Thoracic aorta (tissue), 2 donors: ENCODE measurements around the gene BORCS8. TPM values are rescaled to one million over a fixed set of nuclear protein-coding genes. Genes with fewer than 3 reads are reported as not detected.

Source experiments
- ATAC-seq: fragments of 150-250 bp; one replicate; pipeline ENCODE4 v1.8.0; 2017; ENCODE audit warnings: low read depth; ENCODE audit not compliant: insufficient number of reproducible peaks, low FRiP score
- DNase-seq: peaks from one replicate; pipeline ENCODE4 v3.0.0-alpha.2; 2020; ENCODE audit warnings: low spot score
- H3K27ac ChIP-seq, 2 donors: fragments of 200-600 bp; sonication (generic); 1 replicate in 1 of 2; 2 replicates in 1 of 2; pipeline ENCODE4 v1.5.1; 2016; ENCODE audit warnings: mild to moderate bottlenecking in 2 of 2, moderate library complexity in 2 of 2
- H3K27me3 ChIP-seq: fragments of 200-600 bp; sonication (generic); replicated peaks from 2 replicates; pipeline ENCODE4 v1.6.0; 2016; ENCODE audit warnings: mild to moderate bottlenecking; ENCODE audit not compliant: insufficient read depth
- H3K36me3 ChIP-seq: fragments of 200-600 bp; sonication (generic); one replicate; pipeline ENCODE4 v1.5.1; 2016
- H3K4me1 ChIP-seq, 2 donors: fragments of 200-600 bp; sonication (generic); 1 replicate in 1 of 2; 2 replicates in 1 of 2; pipeline versions ENCODE4 v1.5.1 to v1.6.0; 2016; ENCODE audit warnings: low read depth in 2 of 2, mild to moderate bottlenecking in 1 of 2; ENCODE audit not compliant: control insufficient read depth in 1 of 2
- H3K4me3 ChIP-seq: fragments of 200-600 bp; sonication (generic); 2 replicates; pipeline ENCODE4 v1.5.1; 2016; ENCODE audit warnings: mild to moderate bottlenecking
- H3K9me3 ChIP-seq: fragments of 200-600 bp; sonication (generic); 2 replicates; pipeline ENCODE4 v1.5.1; 2016
- total RNA-seq, 2 donors: library from RNA; depleted of rRNA; stranded (reverse); fragments of >200 nt; gene quantifications; one replicate each; pipeline versions ENCODE4 v1.1.0 to v1.2.3, GENCODE V29; 2016
- TF ChIP-seq, protein P1 (sequence below): fragments of 200-600 bp; sonication (generic); IDR thresholded peaks from one replicate; pipeline ENCODE4 v1.5.1; 2019; ENCODE audit warnings: antibody characterized with exemption

Gene BORCS8
- total RNA-seq, 2 donors from 2014 or later, result 15.2 to 15.4 TPM

DNA sequence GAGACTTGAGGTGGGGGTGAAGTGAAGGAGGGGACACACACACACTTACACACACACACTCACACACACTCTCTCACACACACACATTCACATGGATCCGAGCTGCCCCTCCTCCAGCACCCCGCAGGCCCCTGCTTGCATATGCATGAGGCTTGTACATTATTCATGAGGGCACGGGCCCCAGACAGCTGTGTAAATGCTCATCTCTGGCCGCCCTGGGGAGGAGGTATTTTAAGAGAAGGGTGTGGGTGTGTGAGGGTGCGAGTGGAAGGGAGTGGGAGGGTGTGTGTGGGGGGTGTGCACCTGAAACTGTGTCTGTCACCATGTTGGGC lies 22.2 kb upstream of the BORCS8 start:
- TF ChIP-seq, protein P1, sequence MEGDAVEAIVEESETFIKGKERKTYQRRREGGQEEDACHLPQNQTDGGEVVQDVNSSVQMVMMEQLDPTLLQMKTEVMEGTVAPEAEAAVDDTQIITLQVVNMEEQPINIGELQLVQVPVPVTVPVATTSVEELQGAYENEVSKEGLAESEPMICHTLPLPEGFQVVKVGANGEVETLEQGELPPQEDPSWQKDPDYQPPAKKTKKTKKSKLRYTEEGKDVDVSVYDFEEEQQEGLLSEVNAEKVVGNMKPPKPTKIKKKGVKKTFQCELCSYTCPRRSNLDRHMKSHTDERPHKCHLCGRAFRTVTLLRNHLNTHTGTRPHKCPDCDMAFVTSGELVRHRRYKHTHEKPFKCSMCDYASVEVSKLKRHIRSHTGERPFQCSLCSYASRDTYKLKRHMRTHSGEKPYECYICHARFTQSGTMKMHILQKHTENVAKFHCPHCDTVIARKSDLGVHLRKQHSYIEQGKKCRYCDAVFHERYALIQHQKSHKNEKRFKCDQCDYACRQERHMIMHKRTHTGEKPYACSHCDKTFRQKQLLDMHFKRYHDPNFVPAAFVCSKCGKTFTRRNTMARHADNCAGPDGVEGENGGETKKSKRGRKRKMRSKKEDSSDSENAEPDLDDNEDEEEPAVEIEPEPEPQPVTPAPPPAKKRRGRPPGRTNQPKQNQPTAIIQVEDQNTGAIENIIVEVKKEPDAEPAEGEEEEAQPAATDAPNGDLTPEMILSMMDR, result no peak
- H3K9me3 ChIP-seq, result no peaks in the 10 kb centered on the region
- no peaks in the 10 kb centered on the region for H3K4me1 ChIP-seq
- DNase-seq (no peak), ATAC-seq (no peak)
- H3K4me3 ChIP-seq, result no peak overlapping the region
- peaks cover 5% of the 10 kb centered on the region for H3K27me3 ChIP-seq
- H3K27ac ChIP-seq, result no peak overlapping the region
- H3K36me3 ChIP-seq, result no peaks in the 10 kb centered on the region

DNA sequence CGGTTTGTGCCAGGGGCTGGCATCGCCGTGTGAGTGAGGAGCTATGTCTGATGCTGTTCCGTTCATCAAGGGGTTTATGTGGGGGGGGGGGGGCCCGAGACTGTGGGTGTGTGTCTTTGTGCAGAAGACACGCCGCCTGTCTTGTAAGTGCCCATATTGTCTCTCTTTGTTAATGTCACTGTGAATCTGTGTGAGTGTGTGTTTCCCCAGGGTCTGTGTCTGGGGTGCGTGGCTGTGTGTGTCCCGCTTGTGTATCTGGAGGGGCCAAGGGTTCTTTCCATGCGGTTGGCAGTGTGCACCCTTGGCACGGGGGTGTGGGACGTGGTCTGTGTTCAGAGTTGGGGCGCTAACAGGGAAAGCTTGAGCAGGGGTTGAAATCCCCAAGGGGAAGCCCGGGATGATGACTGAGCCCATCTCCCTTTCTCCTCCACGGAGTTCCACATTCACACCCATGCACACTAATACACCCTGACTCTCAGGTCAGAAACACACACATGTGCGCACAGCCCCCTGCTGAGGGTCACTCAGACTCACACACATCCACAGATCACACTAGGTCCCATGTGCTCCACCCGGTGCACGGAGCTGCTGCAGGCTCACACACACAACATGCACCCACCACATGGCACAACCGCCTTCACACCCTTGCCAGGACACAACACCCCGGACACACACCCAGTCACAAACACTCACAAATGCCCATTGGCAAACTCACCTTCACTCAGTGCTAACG lies 21.6 kb upstream of the BORCS8 start:
- TF ChIP-seq, protein P1, result no peak
- Histone ChIP-seq H3K36me3 (no peaks in the 10 kb centered on the region), H3K4me1 (no peaks in the 10 kb centered on the region), H3K27ac (no peak overlapping the region), H3K27me3 (peaks cover 5% of the 10 kb centered on the region), H3K4me3 (no peak overlapping the region), H3K9me3 (no peaks in the 10 kb centered on the region)
- ATAC-seq (no peak), DNase-seq (no peak)

DNA sequence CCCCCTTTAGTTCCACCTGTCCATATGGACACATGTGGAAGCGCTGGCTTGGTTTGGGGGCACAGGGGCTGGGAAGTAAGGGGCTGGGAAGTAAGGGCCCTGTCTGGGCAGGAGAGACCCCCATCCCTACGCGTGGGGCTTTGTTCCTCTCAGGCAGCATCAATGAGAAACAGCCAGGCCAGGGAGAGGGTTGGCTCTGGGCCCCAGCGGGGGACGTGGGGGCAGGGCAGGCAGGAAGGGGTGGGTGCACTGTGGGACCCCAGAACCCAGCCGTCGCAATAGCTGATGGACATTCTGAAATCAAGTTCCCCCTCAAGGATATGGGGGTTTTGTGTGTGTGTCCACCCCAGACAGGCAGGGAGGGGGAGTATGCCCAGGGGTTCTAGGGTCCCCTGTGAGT lies 21.0 kb upstream of the BORCS8 start:
- Histone ChIP-seq H3K9me3 (no peaks in the 10 kb centered on the region), H3K4me1 (no peaks in the 10 kb centered on the region), H3K27ac (no peak overlapping the region), H3K27me3 (peaks cover 5% of the 10 kb centered on the region), H3K36me3 (no peaks in the 10 kb centered on the region), H3K4me3 (no peak overlapping the region)
- TF ChIP-seq, protein P1, result no peak
- ATAC-seq, result no peak
- no peak for DNase-seq

DNA sequence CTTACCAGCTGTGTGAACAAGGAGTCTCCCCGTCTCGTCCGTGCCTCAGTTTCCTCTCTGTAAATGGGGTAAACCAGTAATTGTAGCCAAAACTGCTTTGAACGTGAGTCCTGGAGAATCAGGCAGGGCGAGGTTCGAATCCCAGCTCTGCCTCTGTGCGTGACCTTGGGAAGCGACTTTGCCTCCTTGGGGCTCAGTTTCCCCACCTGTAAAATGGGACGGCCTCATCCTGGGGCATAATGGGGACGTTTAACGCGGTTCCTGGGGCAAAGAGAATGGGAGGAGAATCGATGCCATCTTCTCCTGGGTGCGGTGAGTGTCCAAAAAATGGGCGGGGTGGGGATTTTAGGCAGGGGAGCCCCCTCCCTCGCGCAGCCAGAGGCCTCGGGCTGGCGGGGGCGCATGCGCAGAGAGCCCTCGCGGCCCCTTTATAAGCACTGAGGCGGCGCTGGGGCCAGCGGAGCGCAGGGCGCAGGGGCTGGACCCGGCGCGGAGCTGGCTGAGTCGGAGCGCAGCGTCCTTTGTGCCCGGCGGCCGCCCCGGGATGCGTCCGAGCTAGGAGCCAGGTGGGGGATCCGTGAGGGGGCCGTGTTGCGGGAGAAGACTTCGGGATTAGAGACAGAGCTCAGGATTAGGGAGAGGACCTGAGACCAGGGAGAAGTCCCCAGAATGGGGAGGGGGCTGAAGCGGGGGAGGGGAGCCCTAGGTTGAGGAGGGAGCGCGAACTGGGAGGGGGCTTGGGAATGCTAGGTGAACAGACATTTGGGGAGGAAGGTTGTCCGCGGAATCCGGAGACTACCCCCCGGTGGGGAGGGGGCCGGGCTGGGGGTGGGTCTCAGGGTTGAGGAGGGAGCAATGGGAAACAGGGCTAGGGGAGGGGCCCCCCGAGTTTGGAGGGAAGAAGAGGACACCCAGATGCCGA lies 19.8 kb upstream of the BORCS8 start, which contains the start of gene NCAN:
Gene NCAN, plus strand, starts transcription at position 460 of the 922 bp plus-strand sequence. CDS start 4,996 bp downstream, outside the sequence.
- Histone ChIP-seq H3K27ac (no peak within 1 kb of the TSS), H3K36me3 (no peaks in the 10 kb centered on the region), H3K9me3 (no peaks in the 10 kb centered on the region), H3K4me3 (no peak within 1 kb of the TSS), H3K4me1 (no peaks in the 10 kb centered on the region), H3K27me3 (peaks cover 5% of the 10 kb centered on the region)
- DNase-seq (no peak), ATAC-seq (no peak)
- TF ChIP-seq, protein P1, result no peak

DNA sequence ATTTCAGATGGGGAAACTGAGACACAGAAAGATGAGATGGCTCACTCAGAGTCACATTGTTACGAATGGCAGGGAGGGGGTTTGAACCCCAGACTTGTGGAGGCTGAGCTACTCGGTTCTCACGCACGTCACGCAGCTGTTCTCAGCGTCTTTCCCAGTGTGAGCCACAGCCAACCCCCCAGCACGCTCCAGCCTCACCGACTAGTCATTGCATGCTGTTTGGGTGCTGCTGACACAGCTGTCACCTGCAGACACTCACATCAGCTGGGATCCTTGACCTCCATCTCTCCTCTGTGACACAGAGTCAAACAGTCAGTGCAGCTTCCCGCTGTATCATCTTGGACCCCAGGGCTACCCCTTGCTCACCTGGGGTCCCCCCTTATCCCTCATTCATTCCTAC lies 17.4 kb upstream of the BORCS8 start:
- DNase-seq (no peak), ATAC-seq (no peak)
- Histone ChIP-seq H3K9me3 (no peaks in the 10 kb centered on the region), H3K27me3 (peaks cover 5% of the 10 kb centered on the region), H3K4me1 (no peaks in the 10 kb centered on the region), H3K36me3 (no peaks in the 10 kb centered on the region), H3K4me3 (no peak overlapping the region), H3K27ac (no peak overlapping the region)
- TF ChIP-seq, protein P1, result no peak
